ENCODE results near the gene PLCXD3.
"Not testable (repeated sequence)": the region's sequence is repeated elsewhere in the genome, so short reads cannot be mapped to it uniquely, and the experiment has no call there.

PLCXD3 gene

GRCh38 chr5:41511241-41511640 lies 840 bp upstream of the PLCXD3 start:
- no peak for DNase-seq (ENCODE audit: low spot score)
- H3K27me3 Mint-ChIP-seq (ENCODE audit: low read depth), result peaks cover 34% of the 10 kb centered on the region
- no peaks in the 10 kb centered on the region for H3K9me3 Mint-ChIP-seq
- H3K36me3 Mint-ChIP-seq (ENCODE audit: low read depth), result no peaks in the 10 kb centered on the region
- peaks cover 2% of the 10 kb centered on the region for H3K4me1 Mint-ChIP-seq (ENCODE audit: low read depth)
- H3K4me3 Mint-ChIP-seq, result no peak overlapping the region
- H3K27ac Mint-ChIP-seq, result no peak overlapping the region

- Mint-ChIP-seq H3K36me3 (ENCODE audit: low read depth) (no peaks in the 10 kb centered on the region), H3K27me3 (ENCODE audit: low read depth) (peaks cover 34% of the 10 kb centered on the region), H3K4me3 (no peak overlapping the region), H3K27ac (no peak overlapping the region), H3K9me3 (no peaks in the 10 kb centered on the region), H3K4me1 (ENCODE audit: low read depth) (peaks cover 2% of the 10 kb centered on the region)
- no peak for DNase-seq (ENCODE audit: low spot score)
Measured at GRCh38 chr5:41509399-41510175, 814 bp downstream of the PLCXD3 start.

DNA sequence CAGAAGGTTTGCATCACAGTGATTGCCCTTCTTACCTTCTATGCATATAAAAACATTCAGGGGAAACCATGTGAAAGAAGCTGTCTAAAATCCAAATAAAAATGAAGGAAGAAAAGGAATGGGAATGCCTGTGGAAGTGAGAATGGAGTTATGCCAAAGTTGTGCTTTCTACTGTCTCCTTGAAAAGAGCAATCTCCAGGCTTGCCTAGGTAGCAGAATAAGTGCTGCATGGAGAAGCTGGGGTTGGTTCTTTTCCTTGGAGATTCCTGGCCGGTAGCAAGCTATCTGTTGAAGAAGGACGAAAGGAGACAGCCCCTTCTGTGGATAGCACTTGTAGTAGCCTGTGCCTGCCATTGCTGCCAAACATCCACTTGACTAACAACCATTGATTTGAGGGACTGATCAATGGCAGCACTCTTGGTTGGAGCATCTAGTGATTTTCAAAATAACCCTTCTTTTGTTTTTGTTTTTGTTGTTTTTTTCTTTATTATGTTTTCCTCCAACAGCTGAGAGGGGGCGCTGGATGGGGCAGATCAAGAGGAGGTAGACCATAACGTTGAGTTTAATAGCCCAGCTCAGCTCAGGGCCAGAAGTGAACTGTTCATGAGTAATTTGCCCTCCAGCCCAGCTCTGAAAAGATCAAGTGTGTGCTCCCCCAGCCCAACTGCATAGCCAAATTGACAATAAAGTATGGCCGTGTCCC lies 1.6 kb downstream of the PLCXD3 start:
- H3K9me3 Mint-ChIP-seq, result no peaks in the 10 kb centered on the region
- no peak overlapping the region for H3K27ac Mint-ChIP-seq
- no peak for DNase-seq (ENCODE audit: low spot score)
- H3K4me1 Mint-ChIP-seq (ENCODE audit: low read depth), result peaks cover 2% of the 10 kb centered on the region
- H3K36me3 Mint-ChIP-seq (ENCODE audit: low read depth), result no peaks in the 10 kb centered on the region
- no peak overlapping the region for H3K4me3 Mint-ChIP-seq
- peaks cover 34% of the 10 kb centered on the region for H3K27me3 Mint-ChIP-seq (ENCODE audit: low read depth)

GRCh38 chr5:41508186-41508585 lies 2.2 kb downstream of the PLCXD3 start:
- no peak overlapping the region for H3K4me3 Mint-ChIP-seq
- no peaks in the 10 kb centered on the region for H3K9me3 Mint-ChIP-seq
- no peaks in the 10 kb centered on the region for H3K36me3 Mint-ChIP-seq (ENCODE audit: low read depth)

DNA sequence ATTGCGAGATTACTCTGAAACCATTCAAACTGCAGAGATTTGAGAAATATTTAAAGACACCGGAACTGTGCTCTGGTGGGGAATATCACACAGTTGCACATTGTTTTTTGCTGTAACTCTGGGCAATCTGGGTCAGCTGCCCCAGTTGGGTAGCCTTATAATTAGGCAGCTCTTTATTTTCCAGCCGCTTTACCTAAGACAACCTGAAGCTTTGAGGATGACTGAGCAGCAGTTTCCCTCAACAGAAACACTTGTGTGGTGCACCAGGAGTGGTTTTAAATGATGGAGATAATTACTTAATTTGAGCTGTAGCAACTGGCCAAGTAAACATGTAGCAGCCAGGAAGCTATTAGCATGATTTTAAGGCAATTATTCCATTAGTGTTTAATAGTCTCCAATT lies 2.9 kb downstream of the PLCXD3 start:
- Mint-ChIP-seq H3K4me3 (no peak overlapping the region), H3K36me3 (ENCODE audit: low read depth) (no peaks in the 10 kb centered on the region), H3K27ac (no peak overlapping the region), H3K4me1 (ENCODE audit: low read depth) (peaks cover 2% of the 10 kb centered on the region), H3K27me3 (ENCODE audit: low read depth) (peaks cover 34% of the 10 kb centered on the region), H3K9me3 (no peaks in the 10 kb centered on the region)
- no peak for DNase-seq (ENCODE audit: low spot score)

More at GRCh38 chr5:41508186-41508585, 2.2 kb downstream of the PLCXD3 start:
- Mint-ChIP-seq H3K4me1 (ENCODE audit: low read depth) (peaks cover 2% of the 10 kb centered on the region), H3K27me3 (ENCODE audit: low read depth) (peaks cover 34% of the 10 kb centered on the region), H3K27ac (no peak overlapping the region)
- DNase-seq (ENCODE audit: low spot score), result no peak

DNA sequence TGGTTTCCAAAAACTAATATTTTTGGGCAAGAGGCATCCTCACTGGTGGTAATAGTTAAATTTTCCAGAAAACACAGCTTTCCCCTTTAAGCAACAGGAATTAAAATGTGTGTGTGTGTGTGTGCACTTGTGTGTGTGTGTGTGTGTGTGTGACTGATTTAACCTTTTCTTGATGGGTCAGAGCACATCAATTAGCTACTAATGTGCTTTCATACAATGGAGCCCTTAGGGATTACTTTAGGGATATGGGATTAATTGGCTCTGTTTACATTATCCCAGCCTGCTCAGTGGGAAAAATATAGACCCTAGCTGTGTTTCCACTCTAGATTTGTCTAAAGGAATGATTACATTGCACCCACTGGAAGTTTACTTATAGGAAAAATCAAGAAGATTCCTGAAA lies 6.5 kb downstream of the PLCXD3 start:
- Mint-ChIP-seq H3K36me3 (ENCODE audit: low read depth) (no peaks in the 10 kb centered on the region), H3K4me3 (no peak overlapping the region), H3K4me1 (ENCODE audit: low read depth) (no peaks in the 10 kb centered on the region), H3K9me3 (no peaks in the 10 kb centered on the region), H3K27me3 (ENCODE audit: low read depth) (peaks cover 5% of the 10 kb centered on the region), H3K27ac (no peak overlapping the region)
- DNase-seq (ENCODE audit: low spot score), result no peak

DNA sequence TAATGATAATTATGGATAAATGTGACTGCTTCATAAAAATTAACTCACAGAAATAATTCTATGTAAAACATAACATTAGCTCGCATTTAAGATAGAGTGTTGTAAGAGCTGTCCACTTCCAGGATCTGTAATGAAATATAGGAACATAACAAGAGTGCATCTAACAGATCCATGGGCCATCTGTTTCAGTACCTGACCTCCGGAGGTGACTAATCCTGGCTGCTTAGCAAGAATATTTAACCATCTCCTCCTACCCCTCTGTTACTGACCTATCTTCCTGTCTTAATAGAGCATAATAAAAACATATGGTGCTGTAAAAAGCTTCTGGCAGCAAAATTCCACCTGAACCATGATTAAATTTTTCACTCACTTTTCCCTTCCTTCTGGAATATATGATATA lies 7.1 kb downstream of the PLCXD3 start:
- H3K27me3 Mint-ChIP-seq (ENCODE audit: low read depth), result no peaks in the 10 kb centered on the region
- no peaks in the 10 kb centered on the region for H3K4me1 Mint-ChIP-seq (ENCODE audit: low read depth)
- no peak overlapping the region for H3K27ac Mint-ChIP-seq
- DNase-seq (ENCODE audit: low spot score), result no peak
- H3K36me3 Mint-ChIP-seq (ENCODE audit: low read depth), result no peaks in the 10 kb centered on the region
- H3K4me3 Mint-ChIP-seq, result no peak overlapping the region
- H3K9me3 Mint-ChIP-seq, result no peaks in the 10 kb centered on the region

GRCh38 chr5:41493490-41494126 lies 16.8 kb downstream of the PLCXD3 start:
- H3K36me3 Mint-ChIP-seq (ENCODE audit: low read depth); DNase-seq (ENCODE audit: low spot score); H3K27me3 Mint-ChIP-seq (ENCODE audit: low read depth); H3K4me3 Mint-ChIP-seq; H3K9me3 Mint-ChIP-seq; H3K27ac Mint-ChIP-seq; H3K4me1 Mint-ChIP-seq (ENCODE audit: low read depth): not testable (repeated sequence)

GRCh38 chr5:41485533-41485932 lies 24.9 kb downstream of the PLCXD3 start:
- H3K27ac Mint-ChIP-seq, result no peak overlapping the region
- H3K4me1 Mint-ChIP-seq (ENCODE audit: low read depth), result peaks cover 5% of the 10 kb centered on the region
- peaks cover 4% of the 10 kb centered on the region for H3K9me3 Mint-ChIP-seq
- no peak for DNase-seq (ENCODE audit: low spot score)
- H3K4me3 Mint-ChIP-seq, result no peak overlapping the region
- H3K36me3 Mint-ChIP-seq (ENCODE audit: low read depth), result no peaks in the 10 kb centered on the region
- H3K27me3 Mint-ChIP-seq (ENCODE audit: low read depth), result no peaks in the 10 kb centered on the region

DNA sequence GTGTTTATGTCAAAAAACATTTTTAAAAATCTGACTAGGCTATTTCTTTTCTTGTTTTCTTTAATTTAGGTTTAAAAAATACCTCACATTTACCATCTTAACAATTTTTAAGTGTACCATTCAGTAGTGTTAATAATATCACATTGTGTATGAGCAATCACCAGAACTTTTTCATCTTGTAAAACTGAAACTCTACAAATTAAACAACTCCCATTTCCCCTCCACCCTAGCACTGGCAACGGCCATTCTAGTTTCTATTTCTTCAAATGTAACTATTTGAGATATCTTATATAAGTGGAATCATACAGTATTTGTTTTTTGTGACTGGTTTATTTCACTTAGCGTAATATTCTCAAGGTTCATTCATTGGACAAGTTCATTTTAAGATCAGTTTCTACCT lies 27.7 kb downstream of the PLCXD3 start:
- Mint-ChIP-seq H3K27me3 (ENCODE audit: low read depth) (no peaks in the 10 kb centered on the region), H3K36me3 (ENCODE audit: low read depth) (no peaks in the 10 kb centered on the region), H3K27ac (no peak overlapping the region), H3K4me3 (no peak overlapping the region), H3K9me3 (peaks cover 8% of the 10 kb centered on the region), H3K4me1 (ENCODE audit: low read depth) (peaks cover 7% of the 10 kb centered on the region)
- no peak for DNase-seq (ENCODE audit: low spot score)

GRCh38 chr5:41482173-41482572 lies 28.2 kb downstream of the PLCXD3 start:
- no peak for DNase-seq (ENCODE audit: low spot score)
- peaks cover 7% of the 10 kb centered on the region for H3K9me3 Mint-ChIP-seq
- H3K36me3 Mint-ChIP-seq (ENCODE audit: low read depth), result no peaks in the 10 kb centered on the region
- no peak overlapping the region for H3K27ac Mint-ChIP-seq
- peaks cover 7% of the 10 kb centered on the region for H3K4me1 Mint-ChIP-seq (ENCODE audit: low read depth)
- no peak overlapping the region for H3K4me3 Mint-ChIP-seq
- no peaks in the 10 kb centered on the region for H3K27me3 Mint-ChIP-seq (ENCODE audit: low read depth)

DNA sequence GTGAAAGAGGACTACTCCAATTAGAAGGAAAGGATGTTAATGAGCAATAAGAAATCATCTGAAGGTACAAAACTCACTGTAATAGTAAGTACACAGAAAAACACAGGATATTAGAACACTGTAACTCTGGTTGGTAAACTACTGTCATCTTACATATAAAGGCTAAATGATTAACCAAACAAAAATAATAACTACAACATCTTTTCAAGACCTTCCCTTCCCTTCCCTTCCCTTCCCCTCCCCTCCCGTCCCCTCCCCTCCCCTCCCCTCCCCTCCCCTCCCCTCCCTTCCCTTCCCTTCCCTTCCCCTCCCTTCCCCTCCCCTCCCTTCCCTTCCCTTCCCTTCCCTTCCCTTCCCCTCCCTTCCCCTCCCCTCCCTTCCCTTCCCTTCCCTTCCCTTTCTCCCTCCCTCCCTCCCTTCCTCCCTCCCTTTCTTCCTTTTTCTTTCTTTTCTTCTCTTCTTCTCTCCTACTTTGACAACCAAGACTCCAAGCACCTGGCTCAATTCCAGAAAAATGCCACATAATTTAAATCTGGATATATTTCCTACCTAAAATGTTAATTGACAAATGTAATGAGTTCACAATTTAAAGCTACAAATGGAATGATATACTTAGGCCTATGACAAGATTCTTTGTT lies 38.7 kb downstream of the PLCXD3 start:
- H3K4me3 Mint-ChIP-seq; DNase-seq (ENCODE audit: low spot score); H3K27ac Mint-ChIP-seq; H3K36me3 Mint-ChIP-seq (ENCODE audit: low read depth); H3K27me3 Mint-ChIP-seq (ENCODE audit: low read depth); H3K4me1 Mint-ChIP-seq (ENCODE audit: low read depth): not testable (repeated sequence)
- H3K9me3 Mint-ChIP-seq, result peaks cover 16% of the 10 kb centered on the region

GRCh38 chr5:41465493-41466171 lies 44.8 kb downstream of the PLCXD3 start:
- no peak overlapping the region for H3K27ac Mint-ChIP-seq
- H3K4me3 Mint-ChIP-seq, result no peak overlapping the region

More at GRCh38 chr5:41465493-41466171, 44.8 kb downstream of the PLCXD3 start:
- H3K27me3 Mint-ChIP-seq (ENCODE audit: low read depth), result no peaks in the 10 kb centered on the region
- no peaks in the 10 kb centered on the region for H3K4me1 Mint-ChIP-seq (ENCODE audit: low read depth)
- no peak for DNase-seq (ENCODE audit: low spot score)
- H3K9me3 Mint-ChIP-seq, result no peaks in the 10 kb centered on the region
- H3K36me3 Mint-ChIP-seq (ENCODE audit: low read depth), result no peaks in the 10 kb centered on the region
